ENCODE results near the gene FOXN1. TPM values are rescaled to one million over a fixed set of nuclear protein-coding genes. Genes with fewer than 3 reads are reported as not detected.

Gene FOXN1
- total and polyA plus RNA-seq, 2 donors (not counting 1 experiment from before 2014, with no cell fraction given) = not detected

- H3K79me2 ChIP-seq (ENCODE audit: control insufficient read depth, insufficient read depth, low read length) = no peaks in the 10 kb centered on the region
- no peak overlapping the region for H2AFZ ChIP-seq (ENCODE audit: low read length)
- no peak overlapping the region for H3K4me3 ChIP-seq (replicated peaks in 1 of 4; ENCODE audit: control extremely low read depth in 1 of 4, insufficient read depth in 1 of 4, low read depth in 3 of 4, low read length in 4 of 4)
- H4K20me1 ChIP-seq (ENCODE audit: control insufficient read depth, extremely low read depth, insufficient read depth, low read length) = no peaks in the 10 kb centered on the region
- TF ChIP-seq CTCF (conservative IDR thresholded peaks at IDR 0.05 in 1 of 2, IDR thresholded peaks at IDR 0.05 in 1 of 2; ENCODE audit: low read depth in 1 of 2, low read length in 2 of 2) = no peak
- TF ChIP-seq EZH2 (IDR thresholded peaks at IDR 0.05; ENCODE audit: low read length, missing control alignments) = no peak
- H3K36me3 ChIP-seq (ENCODE audit: control insufficient read depth, insufficient read depth, low read length) = peaks cover 3% of the 10 kb centered on the region
- no peak overlapping the region for H3K4me2 ChIP-seq (ENCODE audit: extremely low read depth, insufficient read depth, low read length)
- no peaks in the 10 kb centered on the region for H3K27me3 ChIP-seq (ENCODE audit: control insufficient read depth, insufficient read depth, low read length)
- no peak overlapping the region for H3K27ac ChIP-seq (ENCODE audit: insufficient read depth, low read length)
- no peak overlapping the region for H3K9ac ChIP-seq (ENCODE audit: insufficient read depth, low read length)
- H3K4me1 ChIP-seq (ENCODE audit: control insufficient read depth, extremely low read depth, insufficient read depth, low read length) = no peaks in the 10 kb centered on the region
- no peak for DNase-seq (ENCODE audit: low read depth in 2 of 2)
- H3K9me3 ChIP-seq (ENCODE audit: control insufficient read depth, insufficient read depth, low read depth, low read length) = no peaks in the 10 kb centered on the region
Measured at GRCh38 chr17:28544402-28545140, 38.4 kb downstream of the FOXN1 start.

- no peak overlapping the region for H3K9ac ChIP-seq (ENCODE audit: insufficient read depth, low read length)
- H3K4me1 ChIP-seq (ENCODE audit: control insufficient read depth, extremely low read depth, insufficient read depth, low read length) = no peaks in the 10 kb centered on the region
- no peak overlapping the region for H2AFZ ChIP-seq (ENCODE audit: low read length)
- no peak overlapping the region for H3K4me2 ChIP-seq (ENCODE audit: extremely low read depth, insufficient read depth, low read length)
- peaks cover 3% of the 10 kb centered on the region for H3K36me3 ChIP-seq (ENCODE audit: control insufficient read depth, insufficient read depth, low read length)
- no peak for DNase-seq (ENCODE audit: low read depth in 2 of 2)
- no peaks in the 10 kb centered on the region for H3K9me3 ChIP-seq (ENCODE audit: control insufficient read depth, insufficient read depth, low read depth, low read length)
- TF ChIP-seq CTCF (conservative IDR thresholded peaks at IDR 0.05 in 1 of 2, IDR thresholded peaks at IDR 0.05 in 1 of 2; ENCODE audit: low read depth in 1 of 2, low read length in 2 of 2) (no peak), EZH2 (IDR thresholded peaks at IDR 0.05; ENCODE audit: low read length, missing control alignments) (no peak)
- no peaks in the 10 kb centered on the region for H4K20me1 ChIP-seq (ENCODE audit: control insufficient read depth, extremely low read depth, insufficient read depth, low read length)
- H3K27ac ChIP-seq (ENCODE audit: insufficient read depth, low read length) = no peak overlapping the region
- H3K4me3 ChIP-seq (replicated peaks in 1 of 4; ENCODE audit: control extremely low read depth in 1 of 4, insufficient read depth in 1 of 4, low read depth in 3 of 4, low read length in 4 of 4) = no peak overlapping the region
- no peaks in the 10 kb centered on the region for H3K79me2 ChIP-seq (ENCODE audit: control insufficient read depth, insufficient read depth, low read length)
- H3K27me3 ChIP-seq (ENCODE audit: control insufficient read depth, insufficient read depth, low read length) = no peaks in the 10 kb centered on the region
Measured at GRCh38 chr17:28545141-28545503, 39.0 kb downstream of the FOXN1 start.

GRCh38 chr17:28545787-28546415, 39.8 kb downstream of the FOXN1 start:
- H4K20me1 ChIP-seq (ENCODE audit: control insufficient read depth, extremely low read depth, insufficient read depth, low read length) = no peaks in the 10 kb centered on the region
- no peaks in the 10 kb centered on the region for H3K4me1 ChIP-seq (ENCODE audit: control insufficient read depth, extremely low read depth, insufficient read depth, low read length)
- no peak overlapping the region for H3K4me2 ChIP-seq (ENCODE audit: extremely low read depth, insufficient read depth, low read length)
- H3K9ac ChIP-seq (ENCODE audit: insufficient read depth, low read length) = no peak overlapping the region
- H3K27me3 ChIP-seq (ENCODE audit: control insufficient read depth, insufficient read depth, low read length) = no peaks in the 10 kb centered on the region
- H3K36me3 ChIP-seq (ENCODE audit: control insufficient read depth, insufficient read depth, low read length) = peaks cover 3% of the 10 kb centered on the region
- no peak for DNase-seq (ENCODE audit: low read depth in 2 of 2)
- no peak overlapping the region for H2AFZ ChIP-seq (ENCODE audit: low read length)
- H3K4me3 ChIP-seq (replicated peaks in 1 of 4; ENCODE audit: control extremely low read depth in 1 of 4, insufficient read depth in 1 of 4, low read depth in 3 of 4, low read length in 4 of 4) = no peak overlapping the region
- H3K9me3 ChIP-seq (ENCODE audit: control insufficient read depth, insufficient read depth, low read depth, low read length) = no peaks in the 10 kb centered on the region
- TF ChIP-seq EZH2 (IDR thresholded peaks at IDR 0.05; ENCODE audit: low read length, missing control alignments) (no peak), CTCF (conservative IDR thresholded peaks at IDR 0.05 in 1 of 2, IDR thresholded peaks at IDR 0.05 in 1 of 2; ENCODE audit: low read depth in 1 of 2, low read length in 2 of 2) (no peak)
- H3K79me2 ChIP-seq (ENCODE audit: control insufficient read depth, insufficient read depth, low read length) = no peaks in the 10 kb centered on the region
- H3K27ac ChIP-seq (ENCODE audit: insufficient read depth, low read length) = no peak overlapping the region

All from fibroblast of lung (primary cell).